Keratinocyte (primary cell): Measurements from ENCODE around the gene KLHL3. TPM values are rescaled to one million over a fixed set of nuclear protein-coding genes. Genes with fewer than 3 reads are reported as not detected.

Source experiments
- DNase-seq: peaks from one replicate; pipeline ENCODE4 v3.0.0-alpha.2; 2011; ENCODE audit warnings: low read depth, missing footprints, low spot score
- FAIRE-seq: peaks from 2 replicates; lab custom pipeline; 2011; peaks lifted over from hg19 to GRCh38; lab: Jason Lieb, UNC
- H2AFZ ChIP-seq: 2 replicates; pipeline ENCODE4 v1.6.0; 2012; ENCODE audit warnings: low read length, control low read depth, inconsistent platforms; ENCODE audit not compliant: control insufficient read depth
- H3K27ac ChIP-seq: 2 replicates; pipeline ENCODE4 v1.5.1; 2011; ENCODE audit warnings: low read length; ENCODE audit not compliant: control insufficient read depth, insufficient read depth
- H3K27me3 ChIP-seq: 3 replicates; pipeline ENCODE4 v1.6.0; 2011; ENCODE audit warnings: low read length; ENCODE audit not compliant: control insufficient read depth, insufficient read depth; ENCODE audit errors: extremely low read depth
- H3K36me3 ChIP-seq, 2 experiments: 2 replicates in 1 of 2; 3 replicates in 1 of 2; pipeline ENCODE4 v1.5.1; 2011; ENCODE audit warnings: low read length in 2 of 2, mild to moderate bottlenecking in 1 of 2; ENCODE audit not compliant: control insufficient read depth in 2 of 2, insufficient read depth in 2 of 2; ENCODE audit errors: extremely low read depth in 1 of 2
- H3K4me1 ChIP-seq: 3 replicates; pipeline ENCODE4 v1.5.1; 2011; ENCODE audit warnings: low read length; ENCODE audit not compliant: control insufficient read depth, insufficient read depth; ENCODE audit errors: extremely low read depth
- H3K4me2 ChIP-seq: 3 replicates; pipeline ENCODE4 v1.6.0; 2011; ENCODE audit warnings: low read depth, low read length; ENCODE audit not compliant: control insufficient read depth, insufficient read depth; ENCODE audit errors: extremely low read depth
- H3K4me3 ChIP-seq, 3 experiments: fragments of 200-600 bp in 1 of 3; sonication (generic) in 1 of 3; 2 replicates in 2 of 3; 3 replicates in 1 of 3; pipeline ENCODE4 v1.5.1; 2011 to 2016; ENCODE audit warnings: low read length in 3 of 3, mild to moderate bottlenecking in 3 of 3, control low read depth in 2 of 3, inconsistent platforms in 1 of 3, low read depth in 1 of 3, mixed read lengths in 1 of 3, mixed run types in 1 of 3, moderate library complexity in 1 of 3; ENCODE audit not compliant: control insufficient read depth in 2 of 3, insufficient read depth in 2 of 3; ENCODE audit errors: extremely low read depth in 1 of 3
- H3K79me2 ChIP-seq: 2 replicates; pipeline ENCODE4 v1.6.0; 2012; ENCODE audit warnings: low read length; ENCODE audit not compliant: control insufficient read depth, insufficient read depth
- H3K9ac ChIP-seq: 3 replicates; pipeline ENCODE4 v1.6.0; 2011; ENCODE audit warnings: low read length; ENCODE audit not compliant: control insufficient read depth, insufficient read depth; ENCODE audit errors: extremely low read depth
- H3K9me1 ChIP-seq: 3 replicates; pipeline ENCODE4 v1.6.0; 2011; ENCODE audit warnings: low read length; ENCODE audit not compliant: control insufficient read depth, insufficient read depth; ENCODE audit errors: extremely low read depth
- H3K9me3 ChIP-seq: 2 replicates; pipeline ENCODE4 v1.5.1; 2012; ENCODE audit warnings: low read depth, low read length; ENCODE audit not compliant: control insufficient read depth
- H4K20me1 ChIP-seq: 3 replicates; pipeline ENCODE4 v1.6.0; 2011; ENCODE audit warnings: low read length; ENCODE audit not compliant: control insufficient read depth, insufficient read depth; ENCODE audit errors: extremely low read depth
- EZH2 ChIP-seq: IDR thresholded peaks from one replicate; pipeline ENCODE4 v1.6.1; 2012; ENCODE audit warnings: inconsistent platforms, mild to moderate bottlenecking, low read length, moderate library complexity
- dilution Hi-C: fragments of 300-500 bp; cut with MboI; formaldehyde crosslinking; loops from one replicate; pipeline ENCODE4 v1.7.0; 2020; ENCODE audit warnings: low sequenced_read_pairs; ENCODE audit not compliant: extremely low pct_ligation_motif_present
- polyA plus RNA-seq, 5 experiments: library from polyadenylated mRNA; depleted of rRNA in 3 of 5; stranded (reverse) in 3 of 5; stranded (forward) in 1 of 5; unstranded in 1 of 5; fragments of >200 nt; gene quantifications; 1 replicate in 1 of 5; 2 replicates in 3 of 5; 3 replicates in 1 of 5; pipeline versions ENCODE4 v1.2.1 to v1.2.3, GENCODE V29; 2011 to 2012; ENCODE audit warnings: missing spikeins in 2 of 5, low read depth in 1 of 5, low replicate concordance in 1 of 5
- TF ChIP-seq, protein P1 (sequence below), 3 experiments: IDR thresholded peaks in 1 of 3; conservative IDR thresholded peaks in 1 of 3; optimal IDR thresholded peaks in 1 of 3; 2 replicates in 2 of 3; 3 replicates in 1 of 3; pipeline versions ENCODE3 to v1.5.1; 2011; ENCODE audit warnings: low read length in 3 of 3, mild to moderate bottlenecking in 3 of 3, moderate library complexity in 2 of 3, control low read depth in 1 of 3, inconsistent platforms in 1 of 3; ENCODE audit not compliant: insufficient read depth in 2 of 3; ENCODE audit errors: extremely low read depth in 1 of 3

The KLHL3 gene
- polyA plus RNA-seq, 1 donor (not counting 4 experiments of a cell fraction or from before 2014, with no cell fraction given), result 2.5 TPM

DNA sequence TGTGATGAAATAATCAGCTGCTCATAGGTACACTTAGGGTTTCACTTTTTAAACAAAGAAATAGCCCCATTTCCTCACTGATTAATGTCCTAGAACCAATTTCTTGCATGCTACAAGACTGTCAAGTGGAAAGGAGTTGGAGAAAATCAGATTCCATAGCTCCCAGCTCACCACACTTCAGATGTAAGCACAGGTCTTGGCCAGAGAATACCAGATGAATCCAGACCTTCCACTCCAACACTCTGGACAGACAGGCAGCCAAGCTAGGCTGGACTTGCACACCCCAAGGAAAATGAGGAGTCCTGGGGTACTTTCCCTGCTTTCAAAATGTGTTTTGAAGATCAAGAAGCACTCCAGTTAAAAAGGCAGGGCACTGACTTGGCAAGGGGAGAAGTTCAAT is 68.5 kb downstream of the KLHL3 start:
- Histone ChIP-seq H3K27ac (no peak overlapping the region), H3K9me3 (no peaks in the 10 kb centered on the region), H3K9me1 (no peaks in the 10 kb centered on the region), H3K4me3 (no peak overlapping the region), H3K4me2 (no peak overlapping the region), H3K9ac (no peak overlapping the region), H3K4me1 (no peaks in the 10 kb centered on the region), H2AFZ (no peak overlapping the region), H3K36me3 (no peaks in the 10 kb centered on the region), H3K27me3 (no peaks in the 10 kb centered on the region), H4K20me1 (no peaks in the 10 kb centered on the region), H3K79me2 (no peaks in the 10 kb centered on the region)
- TF ChIP-seq, protein P1, sequence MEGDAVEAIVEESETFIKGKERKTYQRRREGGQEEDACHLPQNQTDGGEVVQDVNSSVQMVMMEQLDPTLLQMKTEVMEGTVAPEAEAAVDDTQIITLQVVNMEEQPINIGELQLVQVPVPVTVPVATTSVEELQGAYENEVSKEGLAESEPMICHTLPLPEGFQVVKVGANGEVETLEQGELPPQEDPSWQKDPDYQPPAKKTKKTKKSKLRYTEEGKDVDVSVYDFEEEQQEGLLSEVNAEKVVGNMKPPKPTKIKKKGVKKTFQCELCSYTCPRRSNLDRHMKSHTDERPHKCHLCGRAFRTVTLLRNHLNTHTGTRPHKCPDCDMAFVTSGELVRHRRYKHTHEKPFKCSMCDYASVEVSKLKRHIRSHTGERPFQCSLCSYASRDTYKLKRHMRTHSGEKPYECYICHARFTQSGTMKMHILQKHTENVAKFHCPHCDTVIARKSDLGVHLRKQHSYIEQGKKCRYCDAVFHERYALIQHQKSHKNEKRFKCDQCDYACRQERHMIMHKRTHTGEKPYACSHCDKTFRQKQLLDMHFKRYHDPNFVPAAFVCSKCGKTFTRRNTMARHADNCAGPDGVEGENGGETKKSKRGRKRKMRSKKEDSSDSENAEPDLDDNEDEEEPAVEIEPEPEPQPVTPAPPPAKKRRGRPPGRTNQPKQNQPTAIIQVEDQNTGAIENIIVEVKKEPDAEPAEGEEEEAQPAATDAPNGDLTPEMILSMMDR (optimal IDR thresholded peaks at IDR 0.05 in 1 of 3, IDR thresholded peaks at IDR 0.05 in 1 of 3, conservative IDR thresholded peaks at IDR 0.05 in 1 of 3; ENCODE audit: extremely low read depth in 1 of 3, insufficient read depth in 2 of 3, low read length in 3 of 3), result no peak
- no peak for TF ChIP-seq EZH2
- DNase-seq, result no peak
- dilution Hi-C loops, result no loop called here
- no peak for FAIRE-seq

DNA sequence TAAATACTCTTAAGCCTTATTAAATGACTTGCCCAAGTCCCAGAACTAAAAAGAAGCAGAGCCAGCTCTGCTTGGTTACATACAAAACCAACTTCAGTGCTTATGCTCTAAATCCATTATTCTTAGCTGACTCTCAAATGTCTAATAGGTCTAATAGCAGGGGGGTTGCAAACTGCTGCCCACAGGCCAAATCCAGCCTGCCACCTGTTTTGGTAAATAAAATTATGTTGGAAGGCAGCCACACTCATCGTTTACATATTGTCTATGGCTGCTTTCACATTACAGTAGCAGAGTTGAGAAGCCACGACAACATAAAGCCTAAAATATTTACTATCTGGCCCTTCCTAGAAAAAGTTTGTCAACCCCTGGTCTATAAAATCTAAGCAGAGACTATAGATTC is 69.0 kb downstream of the KLHL3 start:
- H3K9ac ChIP-seq, result no peak overlapping the region
- no peaks in the 10 kb centered on the region for H4K20me1 ChIP-seq
- H3K27ac ChIP-seq, result no peak overlapping the region
- no peaks in the 10 kb centered on the region for H3K9me1 ChIP-seq
- no peak overlapping the region for H3K4me3 ChIP-seq
- DNase-seq (no peak), FAIRE-seq (no peak)
- H3K36me3 ChIP-seq, result no peaks in the 10 kb centered on the region
- no peaks in the 10 kb centered on the region for H3K79me2 ChIP-seq
- H3K4me2 ChIP-seq, result no peak overlapping the region
- TF ChIP-seq, protein P1 (optimal IDR thresholded peaks at IDR 0.05 in 1 of 3, IDR thresholded peaks at IDR 0.05 in 1 of 3, conservative IDR thresholded peaks at IDR 0.05 in 1 of 3; ENCODE audit: extremely low read depth in 1 of 3, insufficient read depth in 2 of 3, low read length in 3 of 3), result no peak
- TF ChIP-seq EZH2, result no peak
- dilution Hi-C loops, result no loop called here
- H2AFZ ChIP-seq, result no peak overlapping the region
- no peaks in the 10 kb centered on the region for H3K27me3 ChIP-seq
- no peaks in the 10 kb centered on the region for H3K4me1 ChIP-seq
- H3K9me3 ChIP-seq, result no peaks in the 10 kb centered on the region
